Upper lobe of right lung (tissue), 1 donor: ENCODE data around the gene DENND2A. TPM values are rescaled to one million over a fixed set of nuclear protein-coding genes. Genes with fewer than 3 reads are reported as not detected.

Experiments used
- ATAC-seq: fragments of 200-7000 bp; cut with Tn5 transposase; one replicate; pipeline ENCODE4 v1.9.1; 2020; ENCODE audit warnings: mild to moderate bottlenecking, moderate library complexity
- DNase-seq: peaks from one replicate; pipeline ENCODE4 v3.0.0-alpha.2; 2020
- H3K27ac ChIP-seq: fragments of 200-600 bp; one replicate; pipeline ENCODE4 v1.8.0; 2022
- H3K27me3 ChIP-seq: fragments of 200-600 bp; one replicate; pipeline ENCODE4 v1.8.0; 2022; ENCODE audit warnings: mild to moderate bottlenecking
- H3K36me3 ChIP-seq: fragments of 200-600 bp; one replicate; pipeline ENCODE4 v1.8.0; 2022
- H3K4me1 ChIP-seq: fragments of 200-600 bp; one replicate; pipeline ENCODE4 v1.8.0; 2022
- H3K4me3 ChIP-seq: fragments of 200-600 bp; one replicate; pipeline ENCODE4 v1.8.0; 2022; ENCODE audit warnings: mild to moderate bottlenecking
- H3K9me3 ChIP-seq: fragments of 200-600 bp; one replicate; pipeline ENCODE4 v1.8.0; 2022
- CTCF ChIP-seq: fragments of 200-600 bp; IDR thresholded peaks from one replicate; pipeline ENCODE4 v1.8.0; 2022; ENCODE audit warnings: antibody characterized with exemption
- intact Hi-C: fragments of 100-400 bp; cut with DNase I; formaldehyde crosslinking; loops from one replicate; pipeline ENCODE4 v1.11.0; 2022
- total RNA-seq: library from RNA; stranded (reverse); fragmentation: NEBNext Ultra II Directional; extraction: Animal tissue kit (Norgen Biotek cat#: 25700); gene quantifications from one replicate; pipeline ENCODE4 v1.2.1, GENCODE V29; 2021
- donor health status: DM: no; HTN: yes; CAD: no; lungs with severe emphysema.

The DENND2A gene
- total RNA-seq, 1 donor from 2014 or later, result 26.2 TPM

- no peaks in the 10 kb centered on the region for H3K36me3 ChIP-seq
- DNase-seq, result no peak
- no peak for ATAC-seq
- no peak overlapping the region for H3K4me3 ChIP-seq
- no peaks in the 10 kb centered on the region for H3K27me3 ChIP-seq
- no peaks in the 10 kb centered on the region for H3K9me3 ChIP-seq
- H3K27ac ChIP-seq, result no peak overlapping the region
- TF ChIP-seq CTCF, result no peak
- no peaks in the 10 kb centered on the region for H3K4me1 ChIP-seq
- intact Hi-C loops, result no loop called here
Measured at GRCh38 chr7:140526787-140527664, 113.6 kb downstream of the DENND2A start.

DNA sequence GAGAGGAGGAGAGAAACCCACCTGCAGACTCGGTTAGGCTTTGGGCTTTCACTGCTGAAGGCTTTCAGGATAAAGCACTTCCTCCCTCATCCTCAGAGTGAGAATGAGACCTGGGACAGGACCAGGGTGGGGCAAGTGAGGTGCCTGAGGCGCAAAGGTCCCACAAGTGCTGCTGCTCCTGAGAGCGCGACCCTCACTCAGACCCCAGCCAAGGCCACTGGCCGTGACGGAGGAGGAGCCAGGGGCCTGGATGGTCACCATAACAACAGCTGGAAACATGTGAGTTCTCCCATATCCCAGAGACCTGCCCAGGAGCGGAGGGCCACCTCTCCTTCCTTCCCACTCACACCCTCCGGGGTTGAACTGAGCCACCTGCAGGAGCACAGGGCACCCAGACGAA lies 114.4 kb downstream of the DENND2A start:
- Histone ChIP-seq H3K4me1 (no peaks in the 10 kb centered on the region), H3K4me3 (no peak overlapping the region), H3K9me3 (no peaks in the 10 kb centered on the region), H3K27me3 (no peaks in the 10 kb centered on the region), H3K36me3 (no peaks in the 10 kb centered on the region), H3K27ac (no peak overlapping the region)
- intact Hi-C loops, result no loop called here
- DNase-seq (no peak), ATAC-seq (peak; percentile 16)
- no peak for TF ChIP-seq CTCF

- H3K4me1 ChIP-seq, result no peaks in the 10 kb centered on the region
- H3K27ac ChIP-seq, result no peak overlapping the region
- no peak overlapping the region for H3K4me3 ChIP-seq
- ATAC-seq (peak; percentile 31), DNase-seq (no peak)
- no peak for TF ChIP-seq CTCF
- no peaks in the 10 kb centered on the region for H3K27me3 ChIP-seq
- H3K9me3 ChIP-seq, result no peaks in the 10 kb centered on the region
- H3K36me3 ChIP-seq, result no peaks in the 10 kb centered on the region
- intact Hi-C loops, result no loop called here
Measured at GRCh38 chr7:140525743-140526142, 114.9 kb downstream of the DENND2A start.

DNA sequence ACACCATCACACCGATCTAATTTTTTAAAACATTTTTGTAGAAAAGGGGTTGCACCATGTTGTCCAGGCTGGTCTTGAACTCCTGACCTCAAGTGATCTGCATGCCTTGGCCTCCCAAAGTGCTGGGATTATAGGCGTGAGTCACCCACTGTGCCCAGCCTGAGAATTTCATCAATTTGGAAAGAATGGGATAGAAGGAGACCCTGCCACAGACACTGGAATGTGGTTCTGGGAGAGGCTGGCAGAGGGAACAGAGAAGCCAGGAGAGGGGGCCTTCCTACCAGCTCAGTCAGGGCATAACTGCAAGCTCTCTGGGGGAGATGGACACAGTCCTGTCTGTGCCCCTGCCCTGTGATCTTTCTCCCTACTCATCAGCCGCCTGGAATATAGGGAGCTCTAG lies 119.2 kb downstream of the DENND2A start:
- Histone ChIP-seq H3K36me3 (no peaks in the 10 kb centered on the region), H3K27me3 (no peaks in the 10 kb centered on the region), H3K4me3 (no peak overlapping the region), H3K27ac (no peak overlapping the region), H3K4me1 (no peaks in the 10 kb centered on the region), H3K9me3 (no peaks in the 10 kb centered on the region)
- ATAC-seq (no peak), DNase-seq (no peak)
- intact Hi-C loops, result no loop called here
- no peak for TF ChIP-seq CTCF

DNA sequence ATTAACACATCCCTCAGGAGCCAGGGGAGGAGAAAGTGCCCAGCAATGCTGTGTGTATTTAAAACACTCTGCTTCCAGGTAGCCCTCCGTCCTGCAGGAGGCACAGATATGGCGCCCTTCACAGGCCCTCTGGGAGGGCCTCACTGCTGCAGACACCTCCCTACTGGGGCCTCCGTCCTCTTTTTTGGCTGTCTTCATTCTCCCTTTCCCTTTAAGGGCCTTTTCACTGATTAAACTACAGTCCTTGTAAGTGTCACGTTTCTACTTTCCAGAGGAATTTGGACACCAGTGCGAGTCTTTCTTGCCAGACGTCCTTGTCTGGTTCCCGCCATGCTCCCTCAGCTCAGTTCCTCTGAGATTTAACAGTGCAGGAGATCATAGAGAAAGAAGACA lies 121.6 kb downstream of the DENND2A start:
- no peak for ATAC-seq

More for the DNA sequence above, 121.6 kb downstream of the DENND2A start:
- intact Hi-C loops, result loop anchor here (5.0 kb wide), 1 partner anchor 133 kb away; no protein-coding TSS in a partner anchor
- no peak overlapping the region for H3K4me3 ChIP-seq
- no peaks in the 10 kb centered on the region for H3K4me1 ChIP-seq
- no peaks in the 10 kb centered on the region for H3K9me3 ChIP-seq
- no peaks in the 10 kb centered on the region for H3K27me3 ChIP-seq
- H3K27ac ChIP-seq, result peak overlapping the region; percentile 1
- H3K36me3 ChIP-seq, result no peaks in the 10 kb centered on the region
- DNase-seq, result no peak
- no peak for TF ChIP-seq CTCF
